ENCODE measurements around the gene KRT33A.

Gene KRT33A

DNA sequence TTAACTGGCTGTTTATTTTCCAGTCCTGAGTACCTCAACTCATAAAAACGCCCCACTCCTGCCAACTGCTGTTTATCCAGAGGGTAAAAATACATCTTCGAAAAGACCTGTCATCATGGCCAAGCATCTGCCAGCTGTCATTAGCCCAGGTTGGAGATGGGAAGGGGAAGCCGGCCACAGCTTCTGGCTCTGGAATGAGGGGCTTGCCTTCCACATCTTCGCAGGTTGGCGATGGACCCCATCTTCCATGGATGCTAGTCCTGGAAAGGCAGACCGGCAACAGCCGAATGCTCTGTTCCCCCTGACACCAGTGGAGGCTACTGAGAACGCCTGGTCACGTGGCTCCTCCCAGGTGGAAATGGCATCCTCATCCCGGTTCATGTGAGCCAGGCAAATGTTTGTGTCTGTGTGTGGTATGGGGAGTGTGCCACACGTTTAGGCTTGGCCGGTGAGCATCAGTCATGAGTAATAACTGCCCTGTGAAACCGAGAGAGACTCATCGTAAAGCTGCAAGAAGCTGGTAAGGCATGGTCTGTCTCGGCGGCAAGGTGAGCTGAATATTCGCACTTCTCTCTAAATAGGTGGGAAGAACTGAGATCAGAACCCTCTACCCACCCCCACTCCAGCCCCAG is 34.7 kb downstream of the KRT33A start:
- Mint-ChIP-seq H3K4me3 (no peak overlapping the region), H3K36me3 (peaks cover 2% of the 10 kb centered on the region), H3K9me3 (peaks cover 8% of the 10 kb centered on the region), H3K27me3 (peaks cover 8% of the 10 kb centered on the region), H3K27ac (no peak overlapping the region), H3K4me1 (peaks cover 3% of the 10 kb centered on the region)
- ATAC-seq (ENCODE audit: low read depth) (no peak), DNase-seq (ENCODE audit: low spot score in 2 of 2) (no peak)

DNA sequence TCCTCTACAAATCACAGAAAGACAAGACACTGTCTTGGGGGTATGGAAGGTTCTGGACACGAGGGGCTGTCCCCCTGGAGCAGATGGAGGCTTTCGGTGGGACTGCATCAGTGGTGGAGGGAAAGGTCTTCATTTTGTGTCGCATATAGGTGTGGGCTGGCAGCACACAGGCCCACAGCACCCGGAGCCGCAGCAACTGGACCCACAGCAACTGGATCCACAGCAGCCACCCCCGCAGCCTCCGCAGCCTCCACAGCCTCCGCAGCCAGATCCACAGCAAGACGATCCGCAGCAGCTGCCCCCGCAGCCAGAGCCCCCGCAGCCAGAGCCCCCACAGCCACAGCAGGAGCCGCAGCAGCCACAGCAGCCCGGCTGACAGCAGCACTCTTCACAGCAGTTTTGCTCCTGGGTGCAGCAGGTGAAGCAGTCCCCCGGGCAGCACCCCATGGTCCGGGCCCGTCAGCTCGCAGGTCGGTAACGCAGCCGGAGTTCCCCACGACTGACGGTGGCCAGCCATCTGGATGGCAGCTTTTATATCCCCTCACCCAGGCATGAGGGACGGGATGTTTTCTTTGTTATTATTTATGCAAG is 35.3 kb downstream of the KRT33A start, which contains the start of gene KRTAP17-1:
TSS of gene KRTAP17-1 (minus strand) at position 507 of the 591 bp plus-strand sequence. CDS start at position 447, 60 bp downstream.
- no peak for DNase-seq (ENCODE audit: low spot score in 2 of 2)
- Mint-ChIP-seq H3K4me1 (peaks cover 3% of the 10 kb centered on the region), H3K36me3 (peaks cover 2% of the 10 kb centered on the region), H3K9me3 (peaks cover 7% of the 10 kb centered on the region), H3K27me3 (peaks cover 8% of the 10 kb centered on the region), H3K4me3 (no peak within 1 kb of the TSS), H3K27ac (no peak within 1 kb of the TSS)
- no peak for ATAC-seq (ENCODE audit: low read depth)

GRCh38 chr17:41311111-41311510 is 39.5 kb downstream of the KRT33A start:
- ATAC-seq (ENCODE audit: low read depth), result no peak
- no peak for DNase-seq (ENCODE audit: low spot score in 2 of 2)
- Mint-ChIP-seq H3K4me1 (peaks cover 35% of the 10 kb centered on the region), H3K36me3 (peaks cover 2% of the 10 kb centered on the region), H3K9me3 (no peaks in the 10 kb centered on the region), H3K27me3 (peaks cover 8% of the 10 kb centered on the region), H3K4me3 (no peak overlapping the region), H3K27ac (no peak overlapping the region)

- Mint-ChIP-seq H3K27me3 (peaks cover 5% of the 10 kb centered on the region), H3K4me3 (peak within 1 kb of the TSS; percentile 76), H3K9me3 (no peaks in the 10 kb centered on the region), H3K36me3 (peaks cover 2% of the 10 kb centered on the region), H3K4me1 (peaks cover 40% of the 10 kb centered on the region), H3K27ac (peak within 1 kb of the TSS; percentile 83)
- ATAC-seq (ENCODE audit: low read depth) (no peak), DNase-seq (ENCODE audit: low spot score in 2 of 2) (peak; percentile 25 to 41)
These were observed 41.7 kb downstream of the KRT33A start, which contains the start of gene KRTAP16-1 for GRCh38 chr17:41308918-41309359. Gene KRTAP16-1 (minus strand): TSS chr17:41309309. CDS start chr17:41309253, 56 bp downstream.

DNA sequence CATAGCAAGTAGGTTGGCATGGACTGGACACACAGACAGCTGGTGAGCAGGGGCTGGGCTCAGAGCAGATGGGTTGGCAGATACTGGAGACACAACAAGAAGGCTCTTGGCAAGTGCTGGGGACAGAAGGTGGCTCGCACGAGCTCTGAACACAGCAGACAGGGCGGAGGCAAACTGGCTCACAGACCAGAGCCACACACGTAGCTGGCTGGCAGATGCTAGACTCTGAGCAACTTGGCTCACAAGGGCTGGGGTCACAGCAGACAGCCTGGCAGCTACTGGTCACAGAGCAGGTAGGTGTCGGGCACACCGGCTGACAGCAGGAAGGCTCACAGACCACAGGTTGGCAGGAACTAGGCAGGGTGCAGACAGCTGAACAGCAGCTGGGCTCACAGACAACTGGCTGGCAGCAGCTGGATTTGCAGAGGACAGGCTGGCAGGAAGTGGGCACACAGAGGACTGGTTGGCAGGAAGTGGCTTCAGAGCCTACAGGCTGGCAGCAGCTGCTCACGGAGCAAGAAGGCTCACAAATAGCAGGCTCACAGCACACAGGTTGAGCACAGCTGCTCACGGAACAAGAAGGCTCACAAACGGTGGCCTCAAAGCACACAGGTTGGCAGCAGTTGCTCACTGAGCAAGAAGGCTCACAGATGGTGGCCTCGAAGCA is 42.2 kb downstream of the KRT33A start:
- Mint-ChIP-seq H3K27me3 (peaks cover 5% of the 10 kb centered on the region), H3K36me3 (peaks cover 2% of the 10 kb centered on the region), H3K4me1 (peaks cover 44% of the 10 kb centered on the region), H3K9me3 (no peaks in the 10 kb centered on the region), H3K27ac (peak overlapping the region; percentile 83), H3K4me3 (peak overlapping the region; percentile 76)
- DNase-seq (ENCODE audit: low spot score in 2 of 2) (peak; percentile 58 to 67), ATAC-seq (ENCODE audit: low read depth) (peak; percentile 80)

- Mint-ChIP-seq H3K27ac (peak overlapping the region; percentile 83), H3K9me3 (no peaks in the 10 kb centered on the region), H3K4me3 (peak overlapping the region; percentile 76), H3K36me3 (peaks cover 2% of the 10 kb centered on the region), H3K27me3 (peaks cover 4% of the 10 kb centered on the region), H3K4me1 (peaks cover 44% of the 10 kb centered on the region)
- DNase-seq (ENCODE audit: low spot score in 2 of 2) (no peak), ATAC-seq (ENCODE audit: low read depth) (no peak)
These were observed 43.0 kb downstream of the KRT33A start for GRCh38 chr17:41307647-41308046.

GRCh38 chr17:41304091-41304490 is 46.5 kb downstream of the KRT33A start:
- DNase-seq (ENCODE audit: low spot score in 2 of 2) (no peak), ATAC-seq (ENCODE audit: low read depth) (no peak)
- H3K9me3 Mint-ChIP-seq, result peaks cover 4% of the 10 kb centered on the region
- peaks cover 7% of the 10 kb centered on the region for H3K36me3 Mint-ChIP-seq
- H3K27me3 Mint-ChIP-seq, result peaks cover 9% of the 10 kb centered on the region
- H3K4me3 Mint-ChIP-seq, result no peak overlapping the region
- peaks cover 39% of the 10 kb centered on the region for H3K4me1 Mint-ChIP-seq
- H3K27ac Mint-ChIP-seq, result no peak overlapping the region

DNA sequence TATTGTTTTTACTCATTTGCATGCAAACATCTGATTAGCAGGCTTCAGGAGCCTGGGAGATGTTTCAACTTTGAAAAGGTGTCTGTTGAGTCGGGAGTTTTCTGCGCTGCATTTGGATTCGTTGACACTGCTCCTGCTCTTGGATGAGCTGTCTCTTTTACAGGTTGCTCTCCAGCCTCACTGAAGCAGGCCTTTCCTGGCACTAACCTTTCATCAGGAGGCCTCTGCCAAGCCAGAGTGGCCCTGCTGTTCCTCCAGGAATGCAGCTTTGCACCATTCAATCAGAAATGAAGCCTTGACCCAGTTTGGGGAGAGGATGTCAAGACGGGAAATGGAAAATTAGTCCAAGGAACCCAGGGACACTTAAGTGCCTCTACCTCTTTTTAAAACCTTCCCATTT is 47.6 kb downstream of the KRT33A start:
- Mint-ChIP-seq H3K4me1 (peaks cover 28% of the 10 kb centered on the region), H3K27me3 (peaks cover 14% of the 10 kb centered on the region), H3K9me3 (peaks cover 4% of the 10 kb centered on the region), H3K4me3 (no peak overlapping the region), H3K27ac (no peak overlapping the region), H3K36me3 (peaks cover 7% of the 10 kb centered on the region)
- no peak for DNase-seq (ENCODE audit: low spot score in 2 of 2)
- ATAC-seq (ENCODE audit: low read depth), result no peak

DNA sequence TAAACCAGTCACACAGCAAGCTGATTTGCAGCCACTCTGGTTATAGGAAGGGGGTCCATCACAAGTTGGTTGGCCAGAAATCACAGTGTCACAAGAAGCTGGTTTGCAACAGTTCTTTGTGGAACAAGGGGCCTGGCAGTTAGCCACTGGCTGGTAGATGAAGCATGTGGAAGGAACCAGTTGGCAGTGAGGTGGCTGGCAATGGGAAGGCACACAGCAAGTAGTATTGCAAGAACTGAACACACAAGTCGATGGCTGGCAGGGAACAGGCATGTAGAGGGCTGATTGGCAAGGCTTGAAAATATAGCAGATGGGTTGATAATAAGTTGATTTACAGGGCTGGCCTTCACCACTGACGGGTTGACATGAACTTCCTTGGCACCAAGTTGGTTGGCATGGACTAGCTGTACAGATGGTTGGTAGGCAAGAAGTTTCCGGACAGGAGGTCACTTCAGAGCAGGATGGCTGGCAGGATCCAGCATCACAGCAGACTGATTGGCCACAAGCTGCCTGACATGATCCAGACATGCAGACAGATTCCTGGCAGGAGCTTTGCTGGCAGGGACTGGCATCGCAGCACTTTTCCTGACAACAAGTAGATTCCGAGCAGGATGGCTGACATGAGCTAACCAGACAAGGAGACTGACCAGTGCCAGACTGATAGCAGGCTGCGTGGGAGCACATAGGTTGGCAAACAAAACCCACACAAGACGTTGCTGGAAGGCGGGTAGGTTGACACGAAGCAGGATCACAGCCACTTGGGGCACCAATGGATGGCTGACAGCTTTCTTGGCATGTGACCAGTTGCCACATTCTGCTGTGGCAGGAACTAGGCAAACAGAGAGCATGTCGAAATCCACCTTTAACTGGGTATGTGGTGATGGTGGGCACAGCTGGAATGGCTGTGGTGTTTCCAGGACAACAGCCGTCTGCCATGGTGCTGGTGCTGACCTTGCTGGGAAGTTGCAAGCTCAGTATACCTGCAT is 48.4 kb downstream of the KRT33A start, which contains the start of gene KRTAP29-1:
TSS of gene KRTAP29-1 (minus strand) at position 936 of the 986 bp plus-strand sequence. CDS start at position 936, 0 bp downstream.
- Mint-ChIP-seq H3K9me3 (peaks cover 4% of the 10 kb centered on the region), H3K4me1 (peaks cover 21% of the 10 kb centered on the region), H3K36me3 (peaks cover 7% of the 10 kb centered on the region), H3K27me3 (peaks cover 14% of the 10 kb centered on the region), H3K27ac (no peak within 1 kb of the TSS), H3K4me3 (no peak within 1 kb of the TSS)
- ATAC-seq (ENCODE audit: low read depth), result no peak
- DNase-seq (ENCODE audit: low spot score in 2 of 2), result no peak

GRCh38 chr17:41301204-41301790 is 49.3 kb downstream of the KRT33A start:
- Mint-ChIP-seq H3K4me1 (peaks cover 12% of the 10 kb centered on the region), H3K9me3 (peaks cover 4% of the 10 kb centered on the region), H3K27me3 (peaks cover 14% of the 10 kb centered on the region), H3K36me3 (peaks cover 7% of the 10 kb centered on the region), H3K4me3 (no peak overlapping the region), H3K27ac (no peak overlapping the region)
- DNase-seq (ENCODE audit: low spot score in 2 of 2) (no peak), ATAC-seq (ENCODE audit: low read depth) (no peak)

GRCh38 chr17:41298458-41299135 is 52.0 kb downstream of the KRT33A start:
- Mint-ChIP-seq H3K36me3 (peaks cover 7% of the 10 kb centered on the region), H3K4me1 (peaks cover 5% of the 10 kb centered on the region), H3K27ac (no peak overlapping the region), H3K27me3 (peaks cover 16% of the 10 kb centered on the region), H3K4me3 (no peak overlapping the region), H3K9me3 (peaks cover 4% of the 10 kb centered on the region)
- ATAC-seq (ENCODE audit: low read depth) (no peak), DNase-seq (ENCODE audit: low spot score in 2 of 2) (no peak)

DNA sequence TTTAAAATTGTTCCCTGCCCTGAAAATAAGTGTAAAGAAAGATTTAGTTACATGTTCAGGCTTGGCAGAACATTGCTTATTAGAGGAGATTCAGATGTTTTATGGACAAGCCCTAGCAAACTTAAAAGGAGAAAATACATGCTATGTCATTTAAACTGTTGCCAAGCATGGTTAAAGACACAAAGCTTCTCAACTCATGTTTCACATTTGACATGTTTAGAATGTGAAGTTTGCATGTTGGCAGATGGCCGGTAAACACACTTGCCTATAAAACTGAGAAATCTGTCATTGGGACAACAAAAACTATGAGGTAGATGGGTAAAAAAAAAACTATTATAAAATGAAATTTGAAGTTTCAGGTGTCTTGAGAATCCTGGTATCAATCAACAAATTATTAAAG is 53.8 kb downstream of the KRT33A start:
- H3K36me3 Mint-ChIP-seq, result peaks cover 7% of the 10 kb centered on the region
- ATAC-seq (ENCODE audit: low read depth), result no peak

More for the DNA sequence above, 53.8 kb downstream of the KRT33A start:
- Mint-ChIP-seq H3K9me3 (peaks cover 4% of the 10 kb centered on the region), H3K27me3 (peaks cover 18% of the 10 kb centered on the region), H3K4me1 (peaks cover 4% of the 10 kb centered on the region), H3K4me3 (no peak overlapping the region), H3K27ac (no peak overlapping the region)
- DNase-seq (ENCODE audit: low spot score in 2 of 2), result no peak

Measured in memory B cell (primary cell).